HepG2 (cell line): ENCODE data around the gene BEST2. TPM values are rescaled to one million over a fixed set of nuclear protein-coding genes. Genes with fewer than 3 reads are reported as not detected.

ENCODE experiments used
- ARNT2 ChIP-seq: sonication (generic); formaldehyde crosslinking; IDR thresholded peaks from 2 replicates; pipeline ENCODE4 v1.8.0; 2022; ENCODE audit warnings: mild to moderate bottlenecking, low read depth, missing genetic modification reagents, moderate library complexity
- ATF3 ChIP-seq: sonication (generic); formaldehyde crosslinking; IDR thresholded peaks from 2 replicates; pipeline ENCODE4 v1.4.0; 2020; ENCODE audit warnings: missing genetic modification reagents
- CEBPB ChIP-seq: IDR thresholded peaks from 2 replicates; pipeline ENCODE4 v1.6.1; 2011; ENCODE audit warnings: low read depth, low read length, improper control_type of control experiment, borderline replicate concordance
- CEBPG ChIP-seq: IDR thresholded peaks from 2 replicates; pipeline ENCODE4 v1.6.1; 2016
- GATAD1 ChIP-seq: IDR thresholded peaks from 2 replicates; pipeline ENCODE4 v1.6.1; 2016; ENCODE audit warnings: missing genetic modification reagents, missing compliant biosample characterization
- GZF1 ChIP-seq: sonication (generic); formaldehyde crosslinking; IDR thresholded peaks from 2 replicates; pipeline ENCODE4 v1.5.1; 2020; ENCODE audit warnings: mild to moderate bottlenecking, missing genetic modification reagents
- HINFP ChIP-seq: sonication (generic); formaldehyde crosslinking; IDR thresholded peaks from 2 replicates; pipeline ENCODE4 v1.4.0; 2020; ENCODE audit warnings: low read depth, mild to moderate bottlenecking, missing genetic modification reagents
- HNRNPL ChIP-seq: fragments of 200-400 bp; formaldehyde crosslinking; IDR thresholded peaks from 2 replicates; pipeline ENCODE4 v1.6.1; 2017; ENCODE audit warnings: mild to moderate bottlenecking, low read depth, low read length
- IRF2 ChIP-seq: IDR thresholded peaks from 2 replicates; pipeline ENCODE4 v1.6.1; 2018; ENCODE audit warnings: missing genetic modification reagents, missing compliant biosample characterization
- KLF11 ChIP-seq: IDR thresholded peaks from 2 replicates; pipeline ENCODE4 v1.6.1; 2016; ENCODE audit warnings: missing compliant biosample characterization
- LBX2 ChIP-seq: sonication (generic); formaldehyde crosslinking; IDR thresholded peaks from 2 replicates; pipeline ENCODE4 v1.5.0; 2020; ENCODE audit warnings: missing genetic modification reagents, mild to moderate bottlenecking, borderline replicate concordance
- MAFG ChIP-seq: sonication (generic); formaldehyde crosslinking; IDR thresholded peaks from 2 replicates; pipeline ENCODE4 v1.5.1; 2020; ENCODE audit warnings: mild to moderate bottlenecking, missing genetic modification reagents
- MYPOP ChIP-seq: sonication (generic); formaldehyde crosslinking; IDR thresholded peaks from 2 replicates; pipeline ENCODE4 v1.8.1; 2023; ENCODE audit warnings: mild to moderate bottlenecking, moderate library complexity, missing genetic modification reagents
- NCOA2 ChIP-seq: sonication (generic); formaldehyde crosslinking; IDR thresholded peaks from 2 replicates; pipeline ENCODE4 v1.8.0; 2022; ENCODE audit warnings: inconsistent platforms
- NR2F1 ChIP-seq, 2 experiments: fragments of 450-650 bp in 1 of 2; formaldehyde crosslinking in 1 of 2; IDR thresholded peaks; 2 replicates each; pipeline versions ENCODE4 v1.5.0 to v1.6.1; 2016 to 2020; ENCODE audit warnings: mild to moderate bottlenecking in 1 of 2, missing compliant biosample characterization in 1 of 2, missing genetic modification reagents in 1 of 2, moderate library complexity in 1 of 2
- REXO4 ChIP-seq: sonication (generic); formaldehyde crosslinking; IDR thresholded peaks from 2 replicates; pipeline ENCODE4 v1.8.0; 2022; ENCODE audit warnings: missing genetic modification reagents, mild to moderate bottlenecking, borderline replicate concordance
- SMC3 ChIP-seq: IDR thresholded peaks from 2 replicates; pipeline ENCODE4 v1.6.1; 2011; ENCODE audit warnings: low read length, improper control_type of control experiment
- SNAPC2 ChIP-seq: sonication (generic); formaldehyde crosslinking; IDR thresholded peaks from 2 replicates; pipeline ENCODE4 v1.8.1; 2022; ENCODE audit warnings: mild to moderate bottlenecking, missing genetic modification reagents
- TCF7L2 ChIP-seq: IDR thresholded peaks from 2 replicates; pipeline ENCODE4 v1.6.1; 2011; ENCODE audit warnings: mild to moderate bottlenecking, low read depth, low read length, moderate library complexity
- ZBTB20 ChIP-seq: sonication (generic); formaldehyde crosslinking; IDR thresholded peaks from 2 replicates; pipeline ENCODE4 v1.8.1; 2023; ENCODE audit warnings: missing genetic modification reagents, low read depth, mild to moderate bottlenecking, borderline replicate concordance
- ZNF256 ChIP-seq: sonication (generic); formaldehyde crosslinking; conservative IDR thresholded peaks from 2 replicates; pipeline ENCODE4 v1.4.0; 2020; ENCODE audit warnings: missing genetic modification reagents
- ZNF263 ChIP-seq: sonication (generic); formaldehyde crosslinking; IDR thresholded peaks from 2 replicates; pipeline ENCODE4 v1.4.0; 2020; ENCODE audit warnings: missing genetic modification reagents
- ZNF430 ChIP-seq: sonication (generic); formaldehyde crosslinking; IDR thresholded peaks from 2 replicates; pipeline ENCODE4 v1.9.0; 2021; ENCODE audit warnings: mild to moderate bottlenecking, missing genetic modification reagents
- ZNF564 ChIP-seq: sonication (generic); formaldehyde crosslinking; IDR thresholded peaks from 2 replicates; pipeline ENCODE4 v1.8.1; 2023; ENCODE audit warnings: mild to moderate bottlenecking, missing genetic modification reagents
- ZNF615 ChIP-seq: sonication (generic); formaldehyde crosslinking; IDR thresholded peaks from 2 replicates; pipeline ENCODE4 v1.5.0; 2020; ENCODE audit warnings: mild to moderate bottlenecking, missing genetic modification reagents, borderline replicate concordance
- ZNF644 ChIP-seq: IDR thresholded peaks from 2 replicates; pipeline ENCODE4 v1.6.1; 2016; ENCODE audit warnings: low read depth
- ZNF788 ChIP-seq: sonication (generic); formaldehyde crosslinking; IDR thresholded peaks from 2 replicates; pipeline ENCODE4 v1.5.0; 2020; ENCODE audit warnings: mild to moderate bottlenecking, missing genetic modification reagents, borderline replicate concordance
- ZSCAN22 ChIP-seq: sonication (generic); formaldehyde crosslinking; IDR thresholded peaks from 2 replicates; pipeline ENCODE4 v1.4.0; 2020; ENCODE audit warnings: mild to moderate bottlenecking, missing genetic modification reagents
- ZSCAN25 ChIP-seq: sonication (generic); formaldehyde crosslinking; IDR thresholded peaks from 2 replicates; pipeline ENCODE4 v1.8.0; 2022; ENCODE audit warnings: mild to moderate bottlenecking, missing genetic modification reagents
- polyA plus RNA-seq, 8 experiments: library from polyadenylated mRNA; depleted of rRNA in 3 of 8; stranded (reverse) in 7 of 8; unstranded in 1 of 8; fragments of >200 nt; fragmentation: Illumina TruSeq in 4 of 8; extraction: Trizol in 4 of 8; gene quantifications; 2 replicates each; pipeline versions ENCODE4 v1.2.1 to v1.2.3, GENCODE V29; 2011 to 2016; ENCODE audit warnings: low read depth in 4 of 8, missing spikeins in 1 of 8, mixed read lengths in 1 of 8; ENCODE audit not compliant: insufficient read depth in 1 of 8
- total RNA-seq, 5 experiments: library from RNA; depleted of rRNA; stranded (reverse); fragments of >200 nt; fragmentation: Illumina TruSeq; extraction: Trizol; gene quantifications; 2 replicates each; pipeline ENCODE4 v1.2.3, GENCODE V29; 2016; ENCODE audit warnings: low read depth in 1 of 5

The BEST2 gene
- total and polyA plus RNA-seq, 2 of the 13 experiments (the other 11 are each of a cell fraction or from before 2014, with no cell fraction given): not detected

GRCh38 chr19:12800923-12801465 is 49.4 kb downstream of the BEST2 start (continued):
- 0 out of 2 replicates have a peak, but pooled peaks have one; percentile 12 for TF ChIP-seq ZBTB20 (CRISPR knock-in tag)
- TF ChIP-seq ZNF430 (CRISPR knock-in tag): no peak
- no peak for TF ChIP-seq SMC3
- 0 out of 2 replicates have a peak, but pooled peaks have one; percentile 6 for TF ChIP-seq ATF3
- no peak for TF ChIP-seq SNAPC2 (CRISPR knock-in tag)
- TF ChIP-seq CEBPG (CRISPR knock-in tag): no peak
- TF ChIP-seq KLF11 (CRISPR knock-in tag): peak; percentile 15; the same call in 1 of the 2 replicates
- no peak for TF ChIP-seq TCF7L2
- TF ChIP-seq NCOA2 (CRISPR knock-in tag): 0 out of 2 replicates have a peak, but pooled peaks have one; percentile 7
- no peak for TF ChIP-seq GZF1 (CRISPR knock-in tag)
- TF ChIP-seq REXO4 (CRISPR knock-in tag): no peak
- TF ChIP-seq ZSCAN22 (CRISPR knock-in tag): no peak
- TF ChIP-seq MAFG (CRISPR knock-in tag): no peak
- TF ChIP-seq ZSCAN25 (CRISPR knock-in tag): no peak
- TF ChIP-seq ARNT2: no peak
- TF ChIP-seq MYPOP (CRISPR knock-in tag): no peak
- 0 out of 2 replicates have a peak, but pooled peaks have one; percentile 4 for TF ChIP-seq ZNF256 (CRISPR knock-in tag)
- TF ChIP-seq IRF2 (CRISPR knock-in tag): no peak
- TF ChIP-seq HNRNPL: no peak
- no peak for TF ChIP-seq NR2F1 (CRISPR knock-in tag; IDR thresholded peaks at IDR 0.05)
- TF ChIP-seq ZNF788 (CRISPR knock-in tag): 0 out of 2 replicates have a peak, but pooled peaks have one; percentile 1
- TF ChIP-seq GATAD1 (CRISPR knock-in tag): no peak
- TF ChIP-seq CEBPB: no peak
- TF ChIP-seq ZNF263 (CRISPR knock-in tag): peak; percentile 98
- no peak for TF ChIP-seq ZNF644 (CRISPR knock-in tag)
- no peak for TF ChIP-seq HINFP (CRISPR knock-in tag)
- TF ChIP-seq ZNF564 (CRISPR knock-in tag): no peak
- TF ChIP-seq LBX2 (CRISPR knock-in tag): no peak
- no peak for TF ChIP-seq ZNF615 (CRISPR knock-in tag)
